Measurements from ENCODE around the gene PCDH11X.
"Not testable (repeated sequence)": the region's sequence is repeated elsewhere in the genome, so short reads cannot be mapped to it uniquely, and the experiment has no call there.

PCDH11X gene

GRCh38 chrX:91779135-91779534 is at the start of gene PCDH11X:
Gene PCDH11X (plus strand): TSS chrX:91779375. CDS start chrX:91835505, 56,130 bp downstream.
- DNase-seq: not testable (repeated sequence)

GRCh38 chrX:91747446-91747845 is 31.7 kb upstream of the PCDH11X start:
- not testable (repeated sequence) for DNase-seq

- DNase-seq: not testable (repeated sequence)
Observed at GRCh38 chrX:91753022-91753421, 26.2 kb upstream of the PCDH11X start.

GRCh38 chrX:91770619-91771488 is 8.3 kb upstream of the PCDH11X start:
- not testable (repeated sequence) for DNase-seq

GRCh38 chrX:91773943-91774342 is 5.2 kb upstream of the PCDH11X start:
- DNase-seq: not testable (repeated sequence)

GRCh38 chrX:91780008-91780407 is 833 bp downstream of the PCDH11X start:
- not testable (repeated sequence) for DNase-seq

GRCh38 chrX:91780698-91781097 is 1.5 kb downstream of the PCDH11X start:
- not testable (repeated sequence) for DNase-seq

- not testable (repeated sequence) for DNase-seq
Observed at GRCh38 chrX:91781553-91782298, 2.6 kb downstream of the PCDH11X start.

- not testable (repeated sequence) for DNase-seq
Observed at GRCh38 chrX:91782825-91783224, 3.6 kb downstream of the PCDH11X start.

- not testable (repeated sequence) for DNase-seq
Observed at GRCh38 chrX:91817537-91817936, 38.4 kb downstream of the PCDH11X start.

- not testable (repeated sequence) for DNase-seq
Observed at GRCh38 chrX:91825321-91825720, 46.1 kb downstream of the PCDH11X start.
